Measurements from ENCODE around the gene ZNF239.

- TF ChIP-seq POLR2A (IDR thresholded peaks at IDR 0.05) (no peak), CTCF (IDR thresholded peaks at IDR 0.05) (no peak)
Observed at GRCh38 chr10:43574906-43575305, 490 bp upstream of the ZNF239 start.

Data from Peyer's patch (tissue), 4 donors.